Hepatocyte (in vitro differentiated cells): ENCODE results near the gene LRP1B.

Source experiments
- CTCF ChIP-seq: fragments of 200-600 bp; sonication (generic); IDR thresholded peaks from 2 replicates; pipeline ENCODE4 v1.5.1; 2016; ENCODE audit warnings: antibody characterized with exemption, mild to moderate bottlenecking; ENCODE audit not compliant: poor library complexity
- EZH2 ChIP-seq: fragments of 200-600 bp; sonication (generic); IDR thresholded peaks from 2 replicates; pipeline ENCODE4 v1.6.1; 2016; ENCODE audit warnings: antibody characterized with exemption, mild to moderate bottlenecking, borderline replicate concordance

- TF ChIP-seq EZH2 (no peak), CTCF (no peak)
Observed at GRCh38 chr2:140356697-140357096, 1774.1 kb downstream of the LRP1B start.
